Fibroblast of lung (primary cell): Measurements from ENCODE around the gene ENPP7. TPM values are rescaled to one million over a fixed set of nuclear protein-coding genes. Genes with fewer than 3 reads are reported as not detected.

Experiments used
- DNase-seq, 2 donors: peaks; one replicate each; pipeline versions ENCODE4 v3.0.0 to v3.0.0-alpha.2; 2010; ENCODE audit warnings: low read depth in 2 of 2
- H2AFZ ChIP-seq: 2 replicates; pipeline ENCODE4 v1.5.1; 2012; ENCODE audit warnings: low read length, control low read depth, inconsistent platforms
- H3K27ac ChIP-seq: 2 replicates; pipeline ENCODE4 v1.5.1; 2011; ENCODE audit warnings: low read length, control low read depth; ENCODE audit not compliant: insufficient read depth
- H3K27me3 ChIP-seq: 2 replicates; pipeline ENCODE4 v1.5.1; 2011; ENCODE audit warnings: mild to moderate bottlenecking, low read length; ENCODE audit not compliant: control insufficient read depth, insufficient read depth
- H3K36me3 ChIP-seq: 2 replicates; pipeline ENCODE4 v1.5.1; 2011; ENCODE audit warnings: low read length; ENCODE audit not compliant: control insufficient read depth, insufficient read depth
- H3K4me1 ChIP-seq: 2 replicates; pipeline ENCODE4 v1.5.1; 2011; ENCODE audit warnings: low read length; ENCODE audit not compliant: control insufficient read depth, insufficient read depth; ENCODE audit errors: extremely low read depth
- H3K4me2 ChIP-seq: 2 replicates; pipeline ENCODE4 v1.5.1; 2011; ENCODE audit warnings: low read length, control low read depth; ENCODE audit not compliant: insufficient read depth; ENCODE audit errors: extremely low read depth
- H3K4me3 ChIP-seq, 4 experiments: fragments of 200-600 bp in 1 of 4; sonication (generic) in 1 of 4; replicated peaks in 1 of 4; 2 replicates each; pipeline ENCODE4 v1.5.1; 2011 to 2016; ENCODE audit warnings: low read length in 4 of 4, low read depth in 3 of 4, mild to moderate bottlenecking in 3 of 4, control low read depth in 2 of 4, inconsistent platforms in 1 of 4, mixed read lengths in 1 of 4; ENCODE audit not compliant: insufficient read depth in 1 of 4; ENCODE audit errors: control extremely low read depth in 1 of 4
- H3K79me2 ChIP-seq: 2 replicates; pipeline ENCODE4 v1.5.1; 2012; ENCODE audit warnings: mild to moderate bottlenecking, low read length, inconsistent platforms; ENCODE audit not compliant: control insufficient read depth, insufficient read depth
- H3K9ac ChIP-seq: 2 replicates; pipeline ENCODE4 v1.5.1; 2011; ENCODE audit warnings: mild to moderate bottlenecking, low read length, control low read depth; ENCODE audit not compliant: insufficient read depth
- H3K9me3 ChIP-seq: 2 replicates; pipeline ENCODE4 v1.5.1; 2012; ENCODE audit warnings: low read depth, low read length; ENCODE audit not compliant: control insufficient read depth, insufficient read depth
- H4K20me1 ChIP-seq: 2 replicates; pipeline ENCODE4 v1.5.1; 2011; ENCODE audit warnings: low read length; ENCODE audit not compliant: control insufficient read depth, insufficient read depth; ENCODE audit errors: extremely low read depth
- CTCF ChIP-seq, 2 donors: IDR thresholded peaks in 1 of 2; conservative IDR thresholded peaks in 1 of 2; 1 replicate in 1 of 2; 2 replicates in 1 of 2; pipeline ENCODE4 v1.5.1; 2011 to 2012; ENCODE audit warnings: low read length in 2 of 2, control low read depth in 1 of 2, inconsistent platforms in 1 of 2, low read depth in 1 of 2, mild to moderate bottlenecking in 1 of 2
- EZH2 ChIP-seq: IDR thresholded peaks from 2 replicates; pipeline ENCODE4 v1.5.1; 2012; ENCODE audit warnings: low read length, control low read depth, mild to moderate bottlenecking; ENCODE audit errors: missing control alignments
- polyA plus RNA-seq, 2 donors: library from polyadenylated mRNA; depleted of rRNA in 1 of 2; stranded (reverse) in 1 of 2; unstranded in 1 of 2; fragments of >200 nt; gene quantifications; 2 replicates each; pipeline ENCODE4 v1.2.1, GENCODE V29; 2011 to 2012; ENCODE audit warnings: missing spikeins in 1 of 2
- total RNA-seq: library from RNA; depleted of rRNA; stranded (reverse); fragments of >200 nt; gene quantifications from 2 replicates; pipeline ENCODE4 v1.2.1, GENCODE V29; 2014

The ENPP7 gene
- total and polyA plus RNA-seq, 2 donors (not counting 1 experiment from before 2014, with no cell fraction given), result not detected

GRCh38 chr17:79781736-79782575, 51.2 kb downstream of the ENPP7 start:
- Histone ChIP-seq H3K27me3 (peaks cover 4% of the 10 kb centered on the region), H3K9me3 (no peaks in the 10 kb centered on the region), H3K4me1 (peaks cover 2% of the 10 kb centered on the region), H3K27ac (no peak overlapping the region), H3K4me3 (no peak overlapping the region), H3K9ac (no peak overlapping the region), H4K20me1 (no peaks in the 10 kb centered on the region), H3K4me2 (no peak overlapping the region), H3K36me3 (peaks cover 1% of the 10 kb centered on the region), H2AFZ (no peak overlapping the region), H3K79me2 (no peaks in the 10 kb centered on the region)
- TF ChIP-seq CTCF (conservative IDR thresholded peaks at IDR 0.05 in 1 of 2, IDR thresholded peaks at IDR 0.05 in 1 of 2; ENCODE audit: low read depth in 1 of 2, low read length in 2 of 2), result no peak
- no peak for TF ChIP-seq EZH2
- DNase-seq, result no peak

GRCh38 chr17:79783891-79784290, 53.1 kb downstream of the ENPP7 start:
- no peaks in the 10 kb centered on the region for H4K20me1 ChIP-seq
- H3K79me2 ChIP-seq, result no peaks in the 10 kb centered on the region
- H2AFZ ChIP-seq, result no peak overlapping the region
- H3K36me3 ChIP-seq, result peaks cover 1% of the 10 kb centered on the region
- H3K9me3 ChIP-seq, result no peaks in the 10 kb centered on the region
- no peak overlapping the region for H3K4me2 ChIP-seq
- H3K27me3 ChIP-seq, result peaks cover 3% of the 10 kb centered on the region
- H3K9ac ChIP-seq, result no peak overlapping the region
- no peak overlapping the region for H3K27ac ChIP-seq
- DNase-seq, result no peak
- H3K4me1 ChIP-seq, result no peaks in the 10 kb centered on the region
- H3K4me3 ChIP-seq, result no peak overlapping the region
- TF ChIP-seq CTCF (conservative IDR thresholded peaks at IDR 0.05 in 1 of 2, IDR thresholded peaks at IDR 0.05 in 1 of 2; ENCODE audit: low read depth in 1 of 2, low read length in 2 of 2), result no peak
- TF ChIP-seq EZH2, result no peak

- DNase-seq, result no peak
Observed at GRCh38 chr17:79784353-79785016, 53.7 kb downstream of the ENPP7 start.

More at GRCh38 chr17:79784353-79785016, 53.7 kb downstream of the ENPP7 start:
- TF ChIP-seq CTCF (conservative IDR thresholded peaks at IDR 0.05 in 1 of 2, IDR thresholded peaks at IDR 0.05 in 1 of 2; ENCODE audit: low read depth in 1 of 2, low read length in 2 of 2) (no peak), EZH2 (no peak)
- Histone ChIP-seq H3K4me1 (no peaks in the 10 kb centered on the region), H3K4me2 (no peak overlapping the region), H3K27ac (no peak overlapping the region), H4K20me1 (no peaks in the 10 kb centered on the region), H2AFZ (no peak overlapping the region), H3K27me3 (peaks cover 9% of the 10 kb centered on the region), H3K79me2 (no peaks in the 10 kb centered on the region), H3K9me3 (no peaks in the 10 kb centered on the region), H3K9ac (no peak overlapping the region), H3K36me3 (peaks cover 1% of the 10 kb centered on the region), H3K4me3 (no peak overlapping the region)
